OCI-LY7 (cell line): ENCODE data around the gene PIAS2. TPM values are rescaled to one million over a fixed set of nuclear protein-coding genes. Genes with fewer than 3 reads are reported as not detected.
"Not testable (repeated sequence)": the region's sequence is repeated elsewhere in the genome, so short reads cannot be mapped to it uniquely, and the experiment has no call there.

Experiments used
- BruUV-seq: library from RNA; stranded (reverse); fragments of 400-500 nt; replicated peaks from 2 replicates; lab custom pipeline; 2021; lab: Mats Ljungman, UMichigan
- CTCF ChIA-PET: fragments of 300-600 bp; sonication (Branson Sonifier 250); formaldehyde crosslinking; loops from one replicate; lab custom pipeline; 2022; ENCODE audit warnings: antibody characterized with exemption; ENCODE audit not compliant: unreplicated experiment; lab: Charles Lee
- POLR2A ChIA-PET: fragments of 300-600 bp; sonication (Branson Sonifier 250); formaldehyde crosslinking; loops from one replicate; lab custom pipeline; 2022; ENCODE audit warnings: antibody characterized with exemption; lab: Charles Lee
- DNase-seq: peaks from one replicate; pipeline ENCODE4 v3.0.0-alpha.2; 2015; ENCODE audit warnings: low spot score
- H2AFZ ChIP-seq: fragments of 200-600 bp; sonication (generic), shearing (Covaris generic); 2 replicates; pipeline ENCODE4 v1.6.1; 2014; ENCODE audit warnings: mild to moderate bottlenecking, antibody characterized with exemption, low read length, moderate library complexity
- H3K27ac ChIP-seq: fragments of 200-600 bp; sonication (generic); 2 replicates; pipeline ENCODE4 v1.5.1; 2014; ENCODE audit warnings: mixed run types, low read depth, mild to moderate bottlenecking, moderate library complexity, low read length, inconsistent platforms; ENCODE audit not compliant: poor library complexity, severe bottlenecking
- H3K36me3 ChIP-seq: fragments of 200-600 bp; sonication (generic); 2 replicates; pipeline ENCODE4 v1.6.1; 2014; ENCODE audit warnings: mild to moderate bottlenecking, antibody characterized with exemption, low read length, moderate library complexity, mixed read lengths; ENCODE audit not compliant: insufficient read depth
- H3K4me1 ChIP-seq: fragments of 200-600 bp; sonication (generic); 2 replicates; pipeline ENCODE4 v1.5.1; 2014; ENCODE audit warnings: mild to moderate bottlenecking, low read length; ENCODE audit not compliant: insufficient read depth, poor library complexity, severe bottlenecking
- H3K4me2 ChIP-seq: fragments of 200-600 bp; sonication (generic); 2 replicates; pipeline ENCODE4 v1.6.1; 2014; ENCODE audit warnings: mild to moderate bottlenecking, low read length
- H3K4me3 ChIP-seq: fragments of 200-600 bp; sonication (generic); 2 replicates; pipeline ENCODE4 v1.5.1; 2014; ENCODE audit warnings: mild to moderate bottlenecking, low read depth, low read length; ENCODE audit not compliant: poor library complexity, severe bottlenecking
- H3K79me2 ChIP-seq: fragments of 200-600 bp; sonication (generic); 2 replicates; pipeline ENCODE4 v1.6.1; 2016; ENCODE audit warnings: low read depth, mild to moderate bottlenecking, low read length, moderate library complexity, mixed read lengths; ENCODE audit not compliant: insufficient read depth
- H3K9me2 ChIP-seq: fragments of 200-600 bp; sonication (generic); 2 replicates; pipeline ENCODE4 v1.6.1; 2016; ENCODE audit warnings: mild to moderate bottlenecking, low read length, mixed read lengths; ENCODE audit not compliant: insufficient read depth
- H3K9me3 ChIP-seq: fragments of 200-600 bp; sonication (generic); 2 replicates; pipeline ENCODE4 v1.6.1; 2014; ENCODE audit warnings: mild to moderate bottlenecking, mixed run types, low read length, mixed read lengths
- H4K20me1 ChIP-seq: fragments of 200-600 bp; sonication (generic); 2 replicates; pipeline ENCODE4 v1.6.1; 2014; ENCODE audit warnings: mild to moderate bottlenecking, antibody characterized with exemption, low read length, moderate library complexity, mixed read lengths; ENCODE audit not compliant: insufficient read depth
- CTCF ChIP-seq: fragments of 200-600 bp; sonication (generic); conservative IDR thresholded peaks from 2 replicates; pipeline ENCODE4 v1.5.1; 2014; ENCODE audit warnings: mild to moderate bottlenecking, antibody characterized with exemption, low read length, moderate library complexity, mixed read lengths
- EZH2phosphoT487 ChIP-seq: fragments of 200-600 bp; sonication (generic); IDR thresholded peaks from 2 replicates; pipeline ENCODE4 v1.6.1; 2018; ENCODE audit warnings: low read depth, borderline replicate concordance, mild to moderate bottlenecking, mixed run types, antibody characterized with exemption, low read length, moderate library complexity, mixed read lengths
- intact Hi-C: fragments of 100-400 bp; cut with micrococcal nuclease; formaldehyde crosslinking; loops from one replicate; pipeline ENCODE4 v1.10.0; 2022; ENCODE audit not compliant: unreplicated experiment
- total RNA-seq, 2 experiments: library from RNA; depleted of rRNA in 1 of 2; stranded (reverse); fragments of >200 nt in 1 of 2; shearing (Covaris generic) in 1 of 2; gene quantifications; 2 replicates each; pipeline ENCODE4 v1.2.3, GENCODE V29; 2014 to 2022

Gene PIAS2
- total RNA-seq, 2 experiments from 2014 or later: 18.1 to 35.7 TPM

GRCh38 chr18:46810481-46811000 lies 106.8 kb downstream of the PIAS2 start:
- H3K4me2 ChIP-seq: no peak overlapping the region
- intact Hi-C loops: no loop called here

GRCh38 chr18:46809145-46809544 lies 108.2 kb downstream of the PIAS2 start:
- intact Hi-C loops: no loop called here
- ChIA-PET CTCF (no interaction called here), POLR2A (interaction anchor here (0.7 kb wide), 1 partner anchor 19 kb away, joined by 3 read pairs; no protein-coding TSS in a partner anchor)
- no peaks in the 10 kb centered on the region for H3K9me3 ChIP-seq
- H3K36me3 ChIP-seq: no peaks in the 10 kb centered on the region
- H3K4me1 ChIP-seq: no peaks in the 10 kb centered on the region
- H3K79me2 ChIP-seq: no peaks in the 10 kb centered on the region; the same call in 1 of the 2 replicates
- H2AFZ ChIP-seq: no peak overlapping the region
- TF ChIP-seq EZH2phosphoT487 (no peak), CTCF (no peak)
- H3K4me3 ChIP-seq: no peak overlapping the region
- DNase-seq: no peak
- H3K4me2 ChIP-seq: no peak overlapping the region
- BruUV-seq: no TSS peak
- H3K27ac ChIP-seq: no peak overlapping the region
- H4K20me1 ChIP-seq: no peaks in the 10 kb centered on the region
- H3K9me2 ChIP-seq: no peaks in the 10 kb centered on the region

More at GRCh38 chr18:46810481-46811000, 106.8 kb downstream of the PIAS2 start:
- no peak for DNase-seq
- Histone ChIP-seq H3K9me3 (no peaks in the 10 kb centered on the region), H3K79me2 (no peaks in the 10 kb centered on the region; the same call in 1 of the 2 replicates), H3K36me3 (no peaks in the 10 kb centered on the region), H3K4me1 (no peaks in the 10 kb centered on the region), H3K9me2 (no peaks in the 10 kb centered on the region), H3K4me3 (no peak overlapping the region), H2AFZ (no peak overlapping the region), H3K27ac (no peak overlapping the region), H4K20me1 (no peaks in the 10 kb centered on the region)
- ChIA-PET CTCF (no interaction called here), POLR2A (interaction anchor here (1.0 kb wide), 1 partner anchor 14 kb away, joined by 3 read pairs; no protein-coding TSS in a partner anchor)
- TF ChIP-seq CTCF (no peak), EZH2phosphoT487 (no peak)
- no TSS peak for BruUV-seq

- intact Hi-C loops, BruUV-seq, H4K20me1 ChIP-seq, CTCF ChIA-PET, H3K4me1 ChIP-seq, H2AFZ ChIP-seq, H3K4me2 ChIP-seq, H3K4me3 ChIP-seq, H3K9me2 ChIP-seq, H3K36me3 ChIP-seq, DNase-seq, H3K9me3 ChIP-seq, H3K27ac ChIP-seq, H3K79me2 ChIP-seq: not testable (repeated sequence)
- POLR2A ChIA-PET: interaction anchor here (0.7 kb wide), 1 partner anchor 1099 kb away, joined by 3 read pairs; no protein-coding TSS in a partner anchor
These were observed 121.4 kb downstream of the PIAS2 start for GRCh38 chr18:46795945-46796344.
